GM19023 (cell line): ENCODE data around the gene ADORA1.

Experiments
- ATAC-seq: cut with Tn5 transposase; IDR thresholded peaks from one replicate; pipeline ENCODE4 v1.9.1; 2021; ENCODE audit warnings: mild to moderate bottlenecking, moderate library complexity; ENCODE audit not compliant: unreplicated experiment

Gene ADORA1

GRCh38 chr1:203204756-203205155 is 77.2 kb downstream of the ADORA1 start:
- ATAC-seq, result no peak

- no peak for ATAC-seq
These were observed 78.7 kb downstream of the ADORA1 start for GRCh38 chr1:203206129-203206687.

- ATAC-seq, result no peak
These were observed 80.2 kb downstream of the ADORA1 start for GRCh38 chr1:203207751-203208150.

- no peak for ATAC-seq
These were observed 80.7 kb downstream of the ADORA1 start for GRCh38 chr1:203208181-203208580.

- no peak for ATAC-seq
These were observed 82.8 kb downstream of the ADORA1 start for GRCh38 chr1:203210350-203210749.

GRCh38 chr1:203210988-203211387 is 83.5 kb downstream of the ADORA1 start:
- no peak for ATAC-seq

- ATAC-seq, result no peak
These were observed 84.3 kb downstream of the ADORA1 start for GRCh38 chr1:203211812-203212211.

- no peak for ATAC-seq
These were observed 85.6 kb downstream of the ADORA1 start for GRCh38 chr1:203213126-203213525.

GRCh38 chr1:203214871-203215270 is 87.3 kb downstream of the ADORA1 start:
- no peak for ATAC-seq

GRCh38 chr1:203215573-203215972 is 88.0 kb downstream of the ADORA1 start:
- no peak for ATAC-seq

GRCh38 chr1:203216274-203217138 is 89.0 kb downstream of the ADORA1 start:
- ATAC-seq, result no peak
